ENCODE results near the gene CRYGS. TPM values are rescaled to one million over a fixed set of nuclear protein-coding genes. Genes with fewer than 3 reads are reported as not detected.
A peak's percentile ranks its signal among the peaks of the same experiment; 100 is the strongest.

The CRYGS gene
- total RNA-seq, 1 donor from 2014 or later = 1.3 TPM

- Histone ChIP-seq H3K9me3 (ENCODE audit: insufficient read depth, low read depth, low read length) (no peaks in the 10 kb centered on the region), H3K27ac (ENCODE audit: low read depth, low read length) (no peak overlapping the region), H3K4me2 (ENCODE audit: low read length) (no peak overlapping the region)
Observed at GRCh38 chr3:186536883-186537844, 7.0 kb downstream of the CRYGS start.

GRCh38 chr3:186534113-186534669 lies 10.0 kb downstream of the CRYGS start:
- H3K4me3 Mint-ChIP-seq (ENCODE audit: unreplicated experiment) = no peak overlapping the region
- H3K36me3 Mint-ChIP-seq (ENCODE audit: low read depth, unreplicated experiment) = peaks cover 5% of the 10 kb centered on the region
- DNase-seq (ENCODE audit: low read depth) = no peak
- H3K27me3 Mint-ChIP-seq (ENCODE audit: low read depth, unreplicated experiment) = peaks cover 7% of the 10 kb centered on the region
- Histone ChIP-seq H3K36me3 (ENCODE audit: insufficient read depth, low read length) (no peaks in the 10 kb centered on the region), H3K79me2 (ENCODE audit: insufficient read depth, low read length) (no peaks in the 10 kb centered on the region), H3K4me2 (ENCODE audit: low read length) (no peak overlapping the region), H3K27me3 (ENCODE audit: insufficient read depth, low read length) (no peaks in the 10 kb centered on the region), H4K20me1 (ENCODE audit: insufficient read depth, low read length) (no peaks in the 10 kb centered on the region), H3K27ac (ENCODE audit: low read depth, low read length) (no peak overlapping the region), H3K9me3 (ENCODE audit: insufficient read depth, low read depth, low read length) (no peaks in the 10 kb centered on the region), H3K4me1 (ENCODE audit: insufficient read depth, low read length) (peaks cover 7% of the 10 kb centered on the region), H3K4me3 (ENCODE audit: insufficient read depth, low read depth, low read length) (no peak overlapping the region), H2AFZ (ENCODE audit: low read depth, low read length) (no peak overlapping the region), H3K9ac (ENCODE audit: low read length) (no peak overlapping the region)
- FAIRE-seq = no peak
- peaks cover 8% of the 10 kb centered on the region for H3K4me1 Mint-ChIP-seq (ENCODE audit: low read depth, unreplicated experiment)
- no peak for TF ChIP-seq CTCF (IDR thresholded peaks at IDR 0.05; ENCODE audit: insufficient read depth, low read depth, low read length)
- TF ChIP-seq EZH2 (IDR thresholded peaks at IDR 0.05; ENCODE audit: insufficient read depth, low read length) = no peak
- no peaks in the 10 kb centered on the region for H3K9me3 Mint-ChIP-seq (ENCODE audit: unreplicated experiment)
- H3K27ac Mint-ChIP-seq (ENCODE audit: unreplicated experiment) = no peak overlapping the region

More at GRCh38 chr3:186536883-186537844, 7.0 kb downstream of the CRYGS start:
- H3K36me3 ChIP-seq (ENCODE audit: insufficient read depth, low read length) = no peaks in the 10 kb centered on the region
- DNase-seq (ENCODE audit: low read depth) (peak; percentile 37), FAIRE-seq (no peak)
- Mint-ChIP-seq H3K4me3 (ENCODE audit: unreplicated experiment) (no peak overlapping the region), H3K9me3 (ENCODE audit: unreplicated experiment) (no peaks in the 10 kb centered on the region), H3K36me3 (ENCODE audit: low read depth, unreplicated experiment) (peaks cover 5% of the 10 kb centered on the region), H3K27ac (ENCODE audit: unreplicated experiment) (no peak overlapping the region), H3K4me1 (ENCODE audit: low read depth, unreplicated experiment) (peaks cover 14% of the 10 kb centered on the region), H3K27me3 (ENCODE audit: low read depth, unreplicated experiment) (peaks cover 7% of the 10 kb centered on the region)
- TF ChIP-seq CTCF (IDR thresholded peaks at IDR 0.05; ENCODE audit: insufficient read depth, low read depth, low read length) (no peak), EZH2 (IDR thresholded peaks at IDR 0.05; ENCODE audit: insufficient read depth, low read length) (no peak)
- H3K9ac ChIP-seq (ENCODE audit: low read length) = no peak overlapping the region
- H3K27me3 ChIP-seq (ENCODE audit: insufficient read depth, low read length) = no peaks in the 10 kb centered on the region
- no peaks in the 10 kb centered on the region for H4K20me1 ChIP-seq (ENCODE audit: insufficient read depth, low read length)
- H3K79me2 ChIP-seq (ENCODE audit: insufficient read depth, low read length) = no peaks in the 10 kb centered on the region
- H3K4me3 ChIP-seq (ENCODE audit: insufficient read depth, low read depth, low read length) = no peak overlapping the region
- peaks cover 12% of the 10 kb centered on the region for H3K4me1 ChIP-seq (ENCODE audit: insufficient read depth, low read length)
- no peak overlapping the region for H2AFZ ChIP-seq (ENCODE audit: low read depth, low read length)
